ENCODE measurements around the gene ELL2. TPM values are rescaled to one million over a fixed set of nuclear protein-coding genes. Genes with fewer than 3 reads are reported as not detected.
A peak's percentile ranks its signal among the peaks of the same experiment; 100 is the strongest.

ELL2 gene
- total and polyA plus RNA-seq, 11 donors, result 6.7 to 74.5 (median 31.1) TPM

DNA sequence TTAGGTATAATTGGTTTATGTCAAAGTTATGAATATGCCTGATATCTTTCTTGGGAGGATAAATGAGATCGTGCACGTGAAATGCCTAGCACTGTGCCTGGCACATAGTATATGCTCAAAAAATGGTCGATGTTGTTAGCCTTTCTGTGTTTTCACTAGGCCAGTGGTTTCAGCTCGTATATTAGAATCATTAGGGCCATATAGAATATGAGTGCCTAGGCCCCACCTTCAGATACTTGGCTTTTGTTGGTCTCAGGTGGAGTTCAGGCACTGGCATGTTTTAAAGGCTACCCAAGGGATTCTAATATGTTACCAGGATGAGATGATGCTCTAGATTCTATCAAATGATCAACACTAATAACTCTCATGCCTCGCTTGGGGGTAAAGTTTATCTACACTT, 56.8 kb downstream of the ELL2 start:
- peaks cover 0 to 28% (median 10%) of the 10 kb centered on the region in 12 donors for H3K4me1 ChIP-seq
- no peak overlapping the region for H3K27ac ChIP-seq
- ATAC-seq (no peak), DNase-seq (no peak)
- no peaks in the 10 kb centered on the region for H3K27me3 ChIP-seq
- H3K36me3 ChIP-seq, result peaks cover 0 to 32% (median 13%) of the 10 kb centered on the region in 9 donors
- no peaks in the 10 kb centered on the region for H3K9me3 ChIP-seq
- 85 to 99% (median 91%) methylated on average over 5 of the region's 5 CpGs for WGBS, 4 donors
- no peak overlapping the region for H3K4me3 ChIP-seq
- no peak for TF ChIP-seq POLR2A (IDR thresholded peaks at IDR 0.05)
- TF ChIP-seq, protein P1, sequence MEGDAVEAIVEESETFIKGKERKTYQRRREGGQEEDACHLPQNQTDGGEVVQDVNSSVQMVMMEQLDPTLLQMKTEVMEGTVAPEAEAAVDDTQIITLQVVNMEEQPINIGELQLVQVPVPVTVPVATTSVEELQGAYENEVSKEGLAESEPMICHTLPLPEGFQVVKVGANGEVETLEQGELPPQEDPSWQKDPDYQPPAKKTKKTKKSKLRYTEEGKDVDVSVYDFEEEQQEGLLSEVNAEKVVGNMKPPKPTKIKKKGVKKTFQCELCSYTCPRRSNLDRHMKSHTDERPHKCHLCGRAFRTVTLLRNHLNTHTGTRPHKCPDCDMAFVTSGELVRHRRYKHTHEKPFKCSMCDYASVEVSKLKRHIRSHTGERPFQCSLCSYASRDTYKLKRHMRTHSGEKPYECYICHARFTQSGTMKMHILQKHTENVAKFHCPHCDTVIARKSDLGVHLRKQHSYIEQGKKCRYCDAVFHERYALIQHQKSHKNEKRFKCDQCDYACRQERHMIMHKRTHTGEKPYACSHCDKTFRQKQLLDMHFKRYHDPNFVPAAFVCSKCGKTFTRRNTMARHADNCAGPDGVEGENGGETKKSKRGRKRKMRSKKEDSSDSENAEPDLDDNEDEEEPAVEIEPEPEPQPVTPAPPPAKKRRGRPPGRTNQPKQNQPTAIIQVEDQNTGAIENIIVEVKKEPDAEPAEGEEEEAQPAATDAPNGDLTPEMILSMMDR (IDR thresholded peaks at IDR 0.05), result no peak
- intact Hi-C loops (cut with DNase I), result no loop called here

DNA sequence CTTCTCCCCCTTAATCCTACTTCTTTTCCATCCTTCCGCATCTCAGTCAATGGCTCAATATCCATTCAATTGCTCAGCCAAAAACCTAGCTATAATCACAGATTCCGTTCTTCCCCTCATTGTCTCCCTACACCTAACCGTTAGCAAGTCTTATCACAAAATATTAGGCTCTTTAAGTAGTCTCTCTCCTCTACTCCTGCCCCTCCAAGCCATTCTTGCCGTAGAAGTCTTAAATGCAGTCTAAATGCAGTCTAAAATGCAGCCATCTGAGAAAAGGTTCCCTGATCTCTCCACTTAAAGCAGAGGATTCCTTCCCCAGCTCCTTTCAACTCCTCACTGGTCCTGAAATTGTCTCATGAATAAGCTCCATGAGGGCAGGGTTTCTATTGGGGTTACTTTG, 57.8 kb downstream of the ELL2 start:
- no peaks in the 10 kb centered on the region for H3K9me3 ChIP-seq
- peaks cover 0 to 36% (median 15%) of the 10 kb centered on the region in 12 donors for H3K4me1 ChIP-seq
- no peak overlapping the region for H3K4me3 ChIP-seq
- H3K27ac ChIP-seq, result no peak overlapping the region
- peaks cover 0 to 40% (median 20%) of the 10 kb centered on the region in 9 donors for H3K36me3 ChIP-seq
- TF ChIP-seq, protein P1 (IDR thresholded peaks at IDR 0.05), result no peak
- TF ChIP-seq POLR2A (IDR thresholded peaks at IDR 0.05), result no peak
- WGBS, 4 donors, result 94 to 98% (median 96%) methylated on average over 4 of the region's 4 CpGs
- H3K27me3 ChIP-seq, result no peaks in the 10 kb centered on the region
- intact Hi-C loops (cut with DNase I), result no loop called here
- DNase-seq (no peak), ATAC-seq (no peak)

DNA sequence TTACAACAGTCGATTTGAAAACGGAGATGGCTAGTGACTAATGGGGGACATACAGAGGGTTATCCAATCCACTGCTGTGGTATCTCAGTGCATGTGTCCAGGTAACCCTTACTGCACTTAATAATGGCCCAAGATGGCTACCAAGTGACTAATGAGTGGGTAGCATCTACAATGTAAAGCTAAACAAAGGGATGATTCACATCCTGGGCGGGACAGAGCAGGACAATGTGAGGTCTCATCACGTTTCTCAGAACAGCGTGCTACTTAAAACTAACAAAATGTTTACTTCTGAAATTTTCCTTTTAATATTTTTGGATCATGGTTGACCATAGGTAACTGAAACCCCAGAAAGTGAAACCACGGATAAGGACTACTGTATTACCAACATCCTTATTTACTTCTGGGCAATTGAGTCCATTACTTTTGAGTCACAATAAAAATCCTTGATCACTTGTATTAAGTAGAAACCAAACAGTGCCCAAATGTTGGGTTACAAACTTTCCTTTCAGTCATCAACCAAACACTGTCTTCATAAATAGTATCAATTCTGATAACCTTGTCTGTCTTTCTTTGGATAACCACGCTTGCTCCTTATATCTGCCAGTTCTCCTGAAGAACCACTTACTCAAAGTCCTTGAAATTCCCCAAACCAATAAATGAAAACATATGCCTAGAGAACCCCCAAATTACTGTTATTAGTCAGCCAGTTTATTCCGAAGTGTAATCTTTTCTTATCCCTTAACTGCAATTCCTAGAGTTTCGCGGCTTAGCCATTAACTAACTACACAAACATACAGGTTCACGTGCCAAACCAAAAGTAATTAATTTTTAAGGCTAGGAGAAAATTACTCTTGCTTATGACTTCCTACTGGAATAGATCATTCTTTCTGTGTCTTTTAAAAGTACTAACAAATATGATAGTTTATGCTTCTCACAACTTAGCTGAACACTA, 59.7 kb downstream of the ELL2 start:
- peaks cover 0 to 26% (median 13%) of the 10 kb centered on the region in 12 donors for H3K4me1 ChIP-seq
- no peaks in the 10 kb centered on the region for H3K27me3 ChIP-seq
- H3K9me3 ChIP-seq, result no peaks in the 10 kb centered on the region
- ATAC-seq (no peak), DNase-seq (no peak)
- H3K4me3 ChIP-seq, result no peak overlapping the region
- H3K27ac ChIP-seq, result no peak overlapping the region
- TF ChIP-seq POLR2A (IDR thresholded peaks at IDR 0.05), result no peak
- TF ChIP-seq, protein P1 (IDR thresholded peaks at IDR 0.05), result no peak
- H3K36me3 ChIP-seq, result peaks cover 0 to 58% (median 38%) of the 10 kb centered on the region in 9 donors
- intact Hi-C loops (cut with DNase I), result no loop called here
- WGBS, 4 donors, result 87 to 91% (median 90%) methylated on average over 11 of the region's 11 CpGs

DNA sequence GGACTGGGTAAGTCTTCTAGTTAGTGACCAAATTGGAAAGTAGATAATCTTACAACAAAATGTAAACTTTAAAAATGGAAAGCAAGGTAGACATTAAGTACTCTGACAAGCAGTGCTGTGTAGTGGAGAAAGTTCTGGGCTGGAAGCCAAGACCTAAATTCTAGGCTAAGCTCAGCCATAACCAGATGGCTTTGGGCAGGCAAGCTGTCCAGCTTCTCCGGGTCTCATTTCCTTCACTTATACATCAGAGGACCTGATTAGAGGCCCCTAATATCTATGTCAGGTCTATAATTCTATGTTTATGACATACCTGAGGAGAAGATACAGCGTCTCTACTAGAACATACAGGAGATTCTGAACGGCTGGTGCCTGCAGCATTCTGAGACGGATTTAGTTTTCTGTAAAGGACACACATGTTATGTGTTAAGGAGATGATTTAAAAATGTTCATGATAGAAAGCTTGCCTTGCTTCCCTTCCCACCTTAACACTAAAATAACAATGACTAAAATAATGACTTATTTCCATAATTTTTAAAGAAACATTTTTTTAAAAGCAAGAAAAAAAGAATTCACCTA, 61.2 kb downstream of the ELL2 start:
- H3K36me3 ChIP-seq, result peaks cover 0 to 63% (median 37%) of the 10 kb centered on the region in 9 donors
- H3K4me1 ChIP-seq, result peaks cover 0 to 30% (median 13%) of the 10 kb centered on the region in 12 donors
- 42 to 50% (median 48%) methylated on average over 4 of the region's 4 CpGs for WGBS, 4 donors
- H3K9me3 ChIP-seq, result no peaks in the 10 kb centered on the region
- intact Hi-C loops (cut with DNase I), result no loop called here
- DNase-seq, result peak in 4 of 5 donors; percentile 39 to 59 (median 54)
- peak overlapping the region in 11 of 12 donors; percentile 4 to 53 (median 27) for H3K27ac ChIP-seq
- TF ChIP-seq POLR2A (IDR thresholded peaks at IDR 0.05), result no peak
- TF ChIP-seq, protein P1 (IDR thresholded peaks at IDR 0.05), result no peak
- H3K4me3 ChIP-seq, result no peak overlapping the region
- H3K27me3 ChIP-seq, result no peaks in the 10 kb centered on the region
- ATAC-seq, result peak; percentile 81 to 89 (median 86)

All from heart left ventricle (tissue), 16 donors.